Loucy (cell line): ENCODE results near the gene CTSC.

ENCODE experiments used
- H2AFZ ChIP-seq: fragments of 200-600 bp; sonication (generic); 2 replicates; pipeline ENCODE4 v1.6.0; 2016; ENCODE audit warnings: antibody characterized with exemption, mild to moderate bottlenecking, low read length, moderate library complexity
- H3F3A ChIP-seq: fragments of 200-600 bp; 2 replicates; pipeline ENCODE4 v1.6.0; 2016; ENCODE audit warnings: antibody characterized with exemption, low read depth, mild to moderate bottlenecking
- H3K27me3 ChIP-seq: fragments of 200-600 bp; sonication (generic); 2 replicates; pipeline ENCODE4 v1.6.1; 2014; ENCODE audit warnings: low read length, mild to moderate bottlenecking; ENCODE audit not compliant: insufficient read depth, poor library complexity, severe bottlenecking
- H3K36me3 ChIP-seq: fragments of 200-600 bp; sonication (generic); 2 replicates; pipeline ENCODE4 v1.6.1; 2016; ENCODE audit warnings: low read length; ENCODE audit not compliant: insufficient read depth
- H3K4me1 ChIP-seq: fragments of 200-600 bp; sonication (generic); 2 replicates; pipeline ENCODE4 v1.5.1; 2014; ENCODE audit warnings: low read length, mild to moderate bottlenecking; ENCODE audit not compliant: insufficient read depth, poor library complexity, severe bottlenecking
- H3K4me2 ChIP-seq: fragments of 200-600 bp; sonication (generic); 2 replicates; pipeline ENCODE4 v1.6.0; 2014; ENCODE audit warnings: antibody characterized with exemption, low read length, low read depth, mild to moderate bottlenecking; ENCODE audit not compliant: poor library complexity, severe bottlenecking
- H3K4me3 ChIP-seq: fragments of 200-600 bp; sonication (generic); 2 replicates; pipeline ENCODE4 v1.5.1; 2014; ENCODE audit warnings: low read length, mild to moderate bottlenecking, mixed read lengths; ENCODE audit not compliant: poor library complexity, severe bottlenecking
- H3K79me2 ChIP-seq: fragments of 200-600 bp; sonication (generic); 2 replicates; pipeline ENCODE4 v1.6.1; 2014; ENCODE audit warnings: low read length; ENCODE audit not compliant: insufficient read depth
- H3K9ac ChIP-seq: fragments of 200-600 bp; sonication (generic); 2 replicates; pipeline ENCODE4 v1.6.0; 2014; ENCODE audit warnings: mild to moderate bottlenecking, low read depth, low read length, moderate library complexity; ENCODE audit not compliant: poor library complexity, severe bottlenecking
- H3K9me2 ChIP-seq: fragments of 200-600 bp; sonication (generic); replicated peaks from 2 replicates; pipeline ENCODE4 v1.6.1; 2016; ENCODE audit warnings: low read depth, low read length, mixed read lengths
- H3K9me3 ChIP-seq: fragments of 200-600 bp; sonication (generic); 2 replicates; pipeline ENCODE4 v1.6.1; 2014; ENCODE audit warnings: mild to moderate bottlenecking, antibody characterized with exemption, low read length, low read depth; ENCODE audit not compliant: insufficient read depth
- H4K20me1 ChIP-seq: fragments of 200-600 bp; sonication (generic); 2 replicates; pipeline ENCODE4 v1.6.0; 2014; ENCODE audit warnings: antibody characterized with exemption, low read length, mild to moderate bottlenecking; ENCODE audit not compliant: insufficient read depth, poor library complexity, severe bottlenecking
- EZH2phosphoT487 ChIP-seq: fragments of 200-600 bp; IDR thresholded peaks from 2 replicates; pipeline ENCODE4 v1.6.1; 2018; ENCODE audit warnings: antibody characterized with exemption, mild to moderate bottlenecking, moderate library complexity, borderline replicate concordance
- TF ChIP-seq, protein P1 (sequence below): fragments of 200-600 bp; sonication (generic); conservative IDR thresholded peaks from 2 replicates; pipeline ENCODE4 v1.5.1; 2014; ENCODE audit warnings: mild to moderate bottlenecking, antibody characterized with exemption, low read length

Gene CTSC

DNA sequence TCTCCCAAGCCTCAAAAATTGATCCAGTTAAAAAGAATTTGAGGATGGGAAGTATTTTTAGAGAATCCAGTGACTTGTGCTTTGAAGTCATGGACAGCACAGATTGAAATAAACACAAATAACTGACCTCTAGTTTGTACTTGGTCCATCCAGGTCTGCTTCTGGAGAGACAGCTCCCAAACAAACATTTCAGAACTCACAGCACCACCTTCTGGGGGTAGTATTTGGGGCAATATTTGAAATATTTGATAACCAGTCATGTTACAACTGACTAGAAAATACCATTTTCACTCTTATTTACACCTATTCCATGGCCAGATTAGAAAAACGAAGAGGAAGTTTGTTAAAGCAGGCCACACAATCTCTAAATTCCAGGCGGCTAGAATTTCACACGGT, 56.2 kb downstream of the CTSC start:
- no peak overlapping the region for H3K4me3 ChIP-seq
- no peaks in the 10 kb centered on the region for H3K9me3 ChIP-seq
- H3K9ac ChIP-seq, result no peak overlapping the region
- no peaks in the 10 kb centered on the region for H3K4me1 ChIP-seq
- H3K36me3 ChIP-seq, result no peaks in the 10 kb centered on the region; the same call in 1 of the 2 replicates
- H2AFZ ChIP-seq, result no peak overlapping the region
- no peaks in the 10 kb centered on the region for H3K27me3 ChIP-seq
- no peaks in the 10 kb centered on the region for H3F3A ChIP-seq
- no peak for TF ChIP-seq EZH2phosphoT487
- TF ChIP-seq, protein P1, sequence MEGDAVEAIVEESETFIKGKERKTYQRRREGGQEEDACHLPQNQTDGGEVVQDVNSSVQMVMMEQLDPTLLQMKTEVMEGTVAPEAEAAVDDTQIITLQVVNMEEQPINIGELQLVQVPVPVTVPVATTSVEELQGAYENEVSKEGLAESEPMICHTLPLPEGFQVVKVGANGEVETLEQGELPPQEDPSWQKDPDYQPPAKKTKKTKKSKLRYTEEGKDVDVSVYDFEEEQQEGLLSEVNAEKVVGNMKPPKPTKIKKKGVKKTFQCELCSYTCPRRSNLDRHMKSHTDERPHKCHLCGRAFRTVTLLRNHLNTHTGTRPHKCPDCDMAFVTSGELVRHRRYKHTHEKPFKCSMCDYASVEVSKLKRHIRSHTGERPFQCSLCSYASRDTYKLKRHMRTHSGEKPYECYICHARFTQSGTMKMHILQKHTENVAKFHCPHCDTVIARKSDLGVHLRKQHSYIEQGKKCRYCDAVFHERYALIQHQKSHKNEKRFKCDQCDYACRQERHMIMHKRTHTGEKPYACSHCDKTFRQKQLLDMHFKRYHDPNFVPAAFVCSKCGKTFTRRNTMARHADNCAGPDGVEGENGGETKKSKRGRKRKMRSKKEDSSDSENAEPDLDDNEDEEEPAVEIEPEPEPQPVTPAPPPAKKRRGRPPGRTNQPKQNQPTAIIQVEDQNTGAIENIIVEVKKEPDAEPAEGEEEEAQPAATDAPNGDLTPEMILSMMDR, result peak; percentile 46
- no peaks in the 10 kb centered on the region for H3K9me2 ChIP-seq
- H3K4me2 ChIP-seq, result no peak overlapping the region
- no peaks in the 10 kb centered on the region for H3K79me2 ChIP-seq
- H4K20me1 ChIP-seq, result no peaks in the 10 kb centered on the region

DNA sequence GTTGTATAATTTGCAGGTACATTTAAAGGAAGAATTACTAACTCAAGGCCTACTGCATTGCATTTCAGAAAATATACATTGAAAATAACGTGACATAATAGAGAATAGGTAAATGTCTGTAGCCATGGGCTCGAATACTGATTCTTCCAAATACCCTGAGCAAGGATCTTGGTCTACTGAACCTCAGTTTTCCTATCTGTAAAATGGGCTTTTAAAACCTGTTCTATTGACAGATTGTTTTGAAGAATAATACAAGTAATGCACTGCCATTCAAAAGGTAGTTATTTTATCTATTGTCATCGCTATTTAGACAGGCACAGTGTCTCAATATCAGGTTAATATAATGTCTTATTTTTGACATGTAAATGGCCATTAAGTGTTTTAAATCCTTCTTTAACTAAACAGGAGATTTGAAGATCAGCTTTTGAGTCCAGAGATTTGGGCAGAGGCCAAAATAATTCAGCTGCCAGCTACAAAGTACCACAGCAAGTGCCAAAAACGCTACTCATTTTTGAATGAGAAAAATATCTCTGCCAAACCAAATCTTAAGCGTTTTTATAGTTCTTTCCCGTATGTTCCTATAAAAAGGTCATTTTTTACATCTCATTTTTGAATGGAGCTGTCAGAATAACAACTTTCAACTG, 56.7 kb downstream of the CTSC start:
- Histone ChIP-seq H3K27me3 (no peaks in the 10 kb centered on the region), H4K20me1 (no peaks in the 10 kb centered on the region), H2AFZ (no peak overlapping the region), H3K9ac (no peak overlapping the region), H3K4me2 (no peak overlapping the region), H3K4me1 (no peaks in the 10 kb centered on the region), H3K4me3 (no peak overlapping the region), H3K9me3 (no peaks in the 10 kb centered on the region), H3K79me2 (no peaks in the 10 kb centered on the region), H3K9me2 (no peaks in the 10 kb centered on the region), H3F3A (no peaks in the 10 kb centered on the region), H3K36me3 (no peaks in the 10 kb centered on the region; the same call in 1 of the 2 replicates)
- TF ChIP-seq, protein P1, result no peak
- no peak for TF ChIP-seq EZH2phosphoT487

DNA sequence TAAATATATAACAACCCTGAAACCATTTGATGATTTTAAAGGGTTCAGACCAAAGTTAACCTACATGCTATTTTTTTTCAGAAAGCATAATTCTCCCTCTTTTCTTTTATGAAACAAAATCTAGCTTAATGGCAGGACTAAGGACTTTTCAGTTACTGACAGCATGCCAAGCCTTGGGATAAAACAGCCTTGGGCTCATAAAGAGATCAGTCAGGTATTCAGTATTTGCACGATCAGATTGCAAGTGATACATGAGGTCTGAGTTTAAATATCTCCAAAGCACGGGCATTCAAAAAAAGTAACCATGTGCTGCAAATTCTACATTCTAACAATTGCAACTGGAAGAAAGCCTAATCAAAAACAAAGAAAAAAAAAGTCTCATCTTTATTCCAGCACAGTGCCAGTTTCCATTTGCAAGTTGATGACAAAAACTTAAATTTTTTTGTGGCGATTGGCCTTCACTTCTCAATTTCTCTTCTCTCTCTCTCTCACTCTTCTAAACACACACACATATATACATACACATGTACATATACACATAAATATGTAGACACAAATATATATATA, 60.1 kb downstream of the CTSC start:
- TF ChIP-seq, protein P1, result no peak
- no peak for TF ChIP-seq EZH2phosphoT487
- H3K9me2 ChIP-seq, result no peaks in the 10 kb centered on the region
- H3K79me2 ChIP-seq, result no peaks in the 10 kb centered on the region
- no peaks in the 10 kb centered on the region for H3F3A ChIP-seq
- H3K9ac ChIP-seq, result no peak overlapping the region
- H3K4me2 ChIP-seq, result no peak overlapping the region
- no peak overlapping the region for H3K4me3 ChIP-seq
- no peaks in the 10 kb centered on the region for H3K4me1 ChIP-seq
- H3K27me3 ChIP-seq, result no peaks in the 10 kb centered on the region
- H3K9me3 ChIP-seq, result no peaks in the 10 kb centered on the region
- no peaks in the 10 kb centered on the region for H3K36me3 ChIP-seq
- no peaks in the 10 kb centered on the region for H4K20me1 ChIP-seq
- no peak overlapping the region for H2AFZ ChIP-seq
